HG03103 (cell line): ENCODE results near the gene MON2.
"Not testable (repeated sequence)": the region's sequence is repeated elsewhere in the genome, so short reads cannot be mapped to it uniquely, and the experiment has no call there.

Experiments used
- ATAC-seq: cut with Tn5 transposase; IDR thresholded peaks from one replicate; pipeline ENCODE4 v1.9.1; 2021; ENCODE audit warnings: low read depth; ENCODE audit not compliant: unreplicated experiment

Gene MON2

GRCh38 chr12:62472472-62472871 lies 5.8 kb downstream of the MON2 start:
- no peak for ATAC-seq

GRCh38 chr12:62481843-62482540 lies 15.4 kb downstream of the MON2 start:
- ATAC-seq, result no peak

- no peak for ATAC-seq
These were observed 16.1 kb downstream of the MON2 start for GRCh38 chr12:62482769-62483168.

GRCh38 chr12:62484233-62484632 lies 17.6 kb downstream of the MON2 start:
- ATAC-seq, result no peak

GRCh38 chr12:62505786-62506185 lies 39.2 kb downstream of the MON2 start:
- ATAC-seq, result no peak

- no peak for ATAC-seq
These were observed 46.3 kb downstream of the MON2 start for GRCh38 chr12:62512901-62513300.

GRCh38 chr12:62514080-62514479 lies 47.5 kb downstream of the MON2 start:
- not testable (repeated sequence) for ATAC-seq

GRCh38 chr12:62516927-62517326 lies 50.3 kb downstream of the MON2 start:
- ATAC-seq, result no peak

GRCh38 chr12:62517887-62518286 lies 51.3 kb downstream of the MON2 start:
- ATAC-seq, result no peak

GRCh38 chr12:62519043-62519442 lies 52.4 kb downstream of the MON2 start:
- ATAC-seq, result no peak

- no peak for ATAC-seq
These were observed 53.7 kb downstream of the MON2 start for GRCh38 chr12:62520361-62520760.

- no peak for ATAC-seq
These were observed 56.4 kb downstream of the MON2 start for GRCh38 chr12:62522984-62523383.

GRCh38 chr12:62523619-62524018 lies 57.0 kb downstream of the MON2 start:
- ATAC-seq, result no peak

GRCh38 chr12:62525271-62525670 lies 58.6 kb downstream of the MON2 start:
- ATAC-seq, result no peak

GRCh38 chr12:62530596-62530995 lies 64.0 kb downstream of the MON2 start:
- ATAC-seq, result no peak

GRCh38 chr12:62532333-62532732 lies 65.7 kb downstream of the MON2 start:
- no peak for ATAC-seq

- no peak for ATAC-seq
These were observed 66.6 kb downstream of the MON2 start for GRCh38 chr12:62533087-62533754.

GRCh38 chr12:62533755-62534107 lies 67.1 kb downstream of the MON2 start:
- ATAC-seq, result no peak

GRCh38 chr12:62536546-62536945 lies 69.9 kb downstream of the MON2 start:
- no peak for ATAC-seq

- ATAC-seq, result no peak
These were observed 70.9 kb downstream of the MON2 start for GRCh38 chr12:62537551-62537950.

GRCh38 chr12:62540354-62540753 lies 73.7 kb downstream of the MON2 start:
- ATAC-seq, result no peak

- ATAC-seq, result no peak
These were observed 76.2 kb downstream of the MON2 start for GRCh38 chr12:62542814-62543213.
